GM18505 (cell line): ENCODE data around the gene RTN4R.

ENCODE experiments used
- ATAC-seq: cut with Tn5 transposase; IDR thresholded peaks from one replicate; pipeline ENCODE4 v1.9.1; 2021; ENCODE audit not compliant: unreplicated experiment
- POLR2A ChIP-seq: IDR thresholded peaks from 4 replicates; pipeline ENCODE4 v1.6.1; 2011; ENCODE audit warnings: borderline replicate concordance; ENCODE audit not compliant: insufficient read depth, insufficient read length; ENCODE audit errors: extremely low read depth

RTN4R gene

DNA sequence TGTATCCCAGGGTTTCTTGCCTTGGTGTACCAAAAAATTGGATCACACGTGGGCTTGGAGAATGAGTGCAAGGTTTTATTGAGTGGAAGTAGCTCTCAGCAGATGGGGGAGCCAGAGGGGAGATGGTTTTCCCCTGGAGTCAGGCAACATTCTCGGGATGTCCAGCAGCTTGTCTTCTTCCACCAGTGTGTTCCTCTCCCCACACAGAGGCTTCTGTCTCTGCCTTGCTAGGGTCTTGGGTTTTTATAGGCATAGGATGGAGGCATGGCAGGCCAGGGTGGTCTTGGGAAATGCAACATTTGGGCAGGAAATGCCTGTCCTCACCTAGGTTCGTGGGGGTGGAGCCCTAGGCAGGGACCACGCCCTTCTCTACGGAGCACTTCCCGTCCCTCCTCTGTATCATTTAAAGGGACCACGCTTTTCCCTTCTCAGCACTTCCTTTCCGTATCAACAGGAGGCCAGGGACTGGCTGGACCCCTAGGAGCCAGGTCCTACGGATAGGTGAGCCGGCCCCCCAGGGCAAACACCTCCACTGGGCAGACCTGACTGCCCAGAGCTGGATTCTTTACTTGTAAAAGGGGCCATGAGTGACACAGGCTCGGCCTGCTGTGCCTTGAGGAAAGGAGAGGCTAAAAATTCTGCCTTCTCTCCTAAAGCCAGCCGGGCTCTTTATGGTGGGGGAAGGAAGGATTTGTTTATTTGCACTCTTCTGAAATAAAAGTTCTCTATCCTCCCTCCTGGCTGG is 62.0 kb downstream of the RTN4R start:
- peak; percentile 60 for TF ChIP-seq POLR2A

DNA sequence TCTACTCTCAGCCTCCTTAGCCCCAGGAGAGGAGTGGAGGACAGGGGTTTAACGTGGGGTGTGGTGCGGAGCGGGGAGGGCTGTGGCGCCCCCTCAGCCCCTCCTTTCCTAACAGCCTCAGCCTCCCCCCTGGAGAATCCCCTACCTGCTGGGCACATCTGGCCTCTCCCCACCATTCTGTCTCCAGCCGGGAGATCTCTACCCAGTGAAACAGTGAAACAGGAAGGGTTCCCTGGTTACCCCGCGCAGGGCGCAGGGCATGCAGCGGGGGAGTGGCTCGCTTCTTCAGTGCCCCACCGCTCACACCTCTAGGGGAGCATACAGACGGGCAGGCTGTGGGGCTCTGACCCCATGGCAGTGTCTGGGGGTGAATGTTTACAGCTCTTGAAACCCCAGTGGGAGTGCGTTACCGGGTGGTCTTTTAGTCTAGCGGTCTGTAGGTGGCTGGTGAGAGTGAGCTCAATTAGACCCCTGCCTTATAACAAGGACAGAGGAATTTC is 62.6 kb downstream of the RTN4R start:
- no peak for TF ChIP-seq POLR2A
- ATAC-seq: no peak

More for the DNA sequence above, 62.0 kb downstream of the RTN4R start:
- ATAC-seq: peak; percentile 65

DNA sequence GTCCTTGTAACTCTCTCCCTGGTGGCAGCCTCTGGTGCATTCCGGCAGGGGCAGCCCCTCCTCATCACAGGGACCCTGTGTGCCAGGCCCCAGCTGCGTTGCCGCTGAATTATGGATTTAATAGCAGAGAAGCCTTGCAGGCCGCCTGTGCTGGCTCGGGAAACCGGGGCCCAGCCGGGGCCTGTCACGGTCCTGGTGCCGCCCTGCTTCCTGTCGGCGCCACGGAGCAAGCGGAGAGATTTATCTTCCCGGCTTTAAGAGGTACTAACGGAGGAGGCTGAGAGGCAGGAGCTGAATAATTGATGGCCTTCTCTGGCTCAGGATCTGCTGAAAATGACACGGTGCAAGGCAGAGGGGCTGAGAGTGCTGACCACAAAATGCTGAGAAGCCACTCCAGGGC is 63.3 kb downstream of the RTN4R start:
- ATAC-seq: no peak
- no peak for TF ChIP-seq POLR2A

DNA sequence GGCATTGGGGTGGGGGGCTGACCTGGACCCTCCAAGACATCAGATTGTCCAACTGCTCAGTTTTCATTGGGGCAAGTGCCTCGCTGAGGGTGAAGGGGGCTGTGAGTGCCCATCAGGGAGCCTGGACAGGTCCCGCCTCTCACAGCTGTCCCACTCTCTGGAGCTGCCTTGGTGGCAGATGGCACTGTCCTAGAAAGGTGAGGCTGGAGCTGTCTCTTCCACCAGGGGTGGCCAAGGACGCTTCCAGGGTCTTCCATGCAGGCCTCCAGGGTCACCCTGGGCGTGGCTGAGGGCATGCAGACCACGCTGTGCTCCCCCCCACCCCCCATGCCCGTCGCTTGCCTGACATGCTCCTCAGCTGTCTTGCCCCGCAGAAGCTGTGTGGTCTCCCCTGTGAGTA is 63.8 kb downstream of the RTN4R start:
- no peak for TF ChIP-seq POLR2A
- ATAC-seq: no peak

DNA sequence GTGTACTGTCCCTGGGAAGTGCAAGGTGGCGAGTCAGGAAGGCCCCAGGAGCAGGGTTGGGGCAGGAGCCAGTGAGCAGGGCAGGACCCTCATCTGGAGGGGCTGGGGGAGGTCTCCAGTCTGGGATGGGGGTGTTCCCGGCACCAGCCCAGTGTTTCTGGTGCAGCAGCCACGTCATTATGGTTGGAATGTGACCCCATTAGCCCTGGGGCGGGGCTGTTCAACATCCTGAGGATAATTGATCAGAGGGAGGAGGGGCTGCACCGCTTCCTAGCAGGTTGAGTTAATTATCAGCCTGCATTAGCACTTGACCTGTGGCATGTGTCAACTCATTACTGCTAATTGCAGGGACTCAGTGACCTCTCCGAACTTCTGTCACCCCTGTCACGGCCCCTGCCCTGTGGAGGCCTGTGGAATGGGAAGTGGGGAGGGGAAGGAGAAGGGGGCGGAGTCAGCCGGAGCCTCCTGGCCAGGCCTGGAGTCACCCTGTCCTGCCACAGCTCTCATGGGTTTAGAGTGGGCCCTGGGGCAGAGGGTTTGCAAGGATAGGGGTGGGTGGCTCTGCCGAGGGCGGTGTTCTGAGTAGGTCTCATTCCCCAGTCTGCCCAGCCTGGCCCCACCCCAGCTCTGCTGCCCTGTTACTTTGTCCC is 64.4 kb downstream of the RTN4R start:
- TF ChIP-seq POLR2A: no peak
- no peak for ATAC-seq

DNA sequence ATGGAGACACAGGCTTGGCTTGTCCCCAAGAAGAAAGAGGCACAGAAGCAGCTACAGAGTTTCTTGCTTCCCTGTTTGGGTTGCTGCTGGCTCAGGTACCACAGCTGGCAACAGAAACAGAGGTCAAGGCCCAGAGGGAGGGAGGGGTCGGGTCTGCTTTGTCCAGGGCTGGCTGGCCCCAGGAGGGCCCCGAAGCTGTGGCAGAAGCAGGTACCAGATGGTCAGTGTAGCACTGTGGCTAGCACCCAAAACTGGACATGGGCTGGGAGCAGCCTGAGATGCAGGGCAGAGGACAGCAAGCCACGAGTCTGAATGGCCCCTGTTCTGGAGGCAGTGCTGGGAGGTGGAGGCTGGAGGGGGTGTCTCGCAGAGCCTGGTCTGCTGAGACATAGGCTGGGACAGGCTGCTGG is 65.0 kb downstream of the RTN4R start:
- TF ChIP-seq POLR2A: no peak
- ATAC-seq: no peak

DNA sequence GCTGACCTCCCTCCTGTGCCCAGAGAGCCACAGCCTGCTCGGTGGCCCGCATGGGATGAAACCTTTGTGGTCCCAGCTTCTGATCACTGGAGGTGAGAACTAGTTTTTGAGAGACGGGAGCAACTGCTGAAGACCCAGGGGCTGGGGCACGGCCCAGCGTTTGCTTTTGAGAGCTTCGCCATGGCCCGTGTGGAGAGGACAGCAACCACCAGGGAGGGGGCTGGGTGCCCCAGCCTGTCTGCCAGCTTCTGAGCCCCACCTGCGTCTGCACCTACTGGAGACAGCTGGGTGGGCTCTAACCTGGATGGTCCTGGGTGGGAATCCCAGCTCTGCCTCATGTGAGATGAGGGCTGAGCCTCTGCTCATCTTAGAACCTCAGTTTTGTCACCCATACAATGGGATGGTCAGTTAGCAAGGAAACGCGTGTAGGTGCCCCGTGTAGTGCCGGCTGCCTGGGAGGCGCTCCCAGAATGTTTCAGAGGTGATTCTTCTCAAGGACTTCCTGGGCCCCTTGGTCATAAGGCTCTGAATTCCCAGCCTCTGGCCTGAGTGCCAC is 66.2 kb downstream of the RTN4R start:
- TF ChIP-seq POLR2A: no peak

DNA sequence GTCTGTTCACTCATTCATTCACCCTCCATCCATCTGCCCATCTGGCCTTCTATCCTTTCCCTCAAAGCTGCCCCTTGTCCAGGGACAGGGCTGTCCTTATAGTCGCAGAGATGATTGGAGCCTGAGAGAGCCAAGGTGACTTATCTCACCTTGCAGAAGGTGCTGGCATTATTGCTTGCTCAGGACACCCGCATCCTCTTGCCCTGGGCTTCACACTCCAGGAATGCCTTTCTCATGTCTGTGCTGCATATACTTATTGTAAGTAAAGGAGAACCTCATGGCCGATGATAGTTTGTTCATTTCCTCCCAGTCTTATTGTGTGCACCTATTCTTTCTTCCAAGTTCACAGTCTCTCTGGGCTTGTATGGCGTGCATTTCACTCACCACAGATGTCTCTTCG is 68.2 kb downstream of the RTN4R start:
- no peak for TF ChIP-seq POLR2A
- ATAC-seq: no peak

More for the DNA sequence above, 66.2 kb downstream of the RTN4R start:
- no peak for ATAC-seq

DNA sequence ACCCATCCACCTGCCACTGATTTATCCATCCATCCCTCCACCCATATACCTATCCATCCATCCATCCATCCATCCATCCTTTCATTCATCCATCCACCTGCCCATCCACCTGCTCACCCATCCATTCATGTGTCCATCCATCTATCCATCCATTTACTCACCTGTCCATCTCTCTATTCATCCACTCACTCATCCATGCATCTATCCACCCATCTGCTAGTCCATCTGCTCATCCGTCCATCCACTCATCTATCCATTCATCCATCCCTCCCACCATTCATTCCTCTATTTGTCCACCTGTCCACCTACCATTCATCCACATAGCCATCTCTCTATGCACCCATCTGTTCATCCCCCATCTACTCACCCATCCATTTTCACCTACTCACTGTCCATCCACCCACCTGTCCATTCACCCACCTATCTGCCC is 68.7 kb downstream of the RTN4R start:
- ATAC-seq: no peak
- no peak for TF ChIP-seq POLR2A

DNA sequence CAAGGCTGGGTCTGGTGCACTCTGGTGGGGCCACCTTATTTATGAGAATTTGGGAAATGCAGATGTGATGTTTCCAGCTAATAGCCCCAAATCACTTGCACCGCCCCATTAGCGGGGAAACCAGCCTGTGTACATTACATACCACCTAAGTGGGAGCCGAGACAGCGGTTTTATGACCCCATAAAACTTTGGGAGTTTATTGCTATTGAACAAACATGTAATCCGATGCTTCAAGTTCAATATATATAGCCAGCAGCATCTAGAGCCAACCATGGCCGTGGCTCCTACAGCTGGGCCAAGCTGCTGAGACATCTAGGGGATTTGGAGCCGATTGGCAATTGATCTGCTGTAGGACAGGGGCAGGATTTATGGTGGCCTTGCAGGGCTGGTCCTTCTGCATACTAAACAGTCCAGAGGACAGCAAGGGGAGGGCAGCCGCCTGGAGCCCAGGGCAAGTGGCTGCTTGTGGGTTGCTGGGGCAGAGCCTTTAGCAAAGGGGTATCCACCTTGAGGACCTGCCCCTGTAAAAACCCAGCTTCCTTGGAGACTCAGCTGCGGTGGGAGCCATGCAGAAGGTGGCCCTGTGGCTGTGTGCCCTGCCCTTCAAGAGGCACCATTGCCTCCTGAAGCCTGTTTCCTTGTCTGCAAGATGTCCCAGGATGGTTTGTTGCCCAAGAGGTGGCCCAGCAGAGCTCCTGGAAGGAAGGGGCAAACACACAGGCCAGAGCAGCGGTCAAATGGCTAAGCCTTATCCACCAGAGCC is 69.4 kb downstream of the RTN4R start:
- ATAC-seq: no peak
- no peak for TF ChIP-seq POLR2A

DNA sequence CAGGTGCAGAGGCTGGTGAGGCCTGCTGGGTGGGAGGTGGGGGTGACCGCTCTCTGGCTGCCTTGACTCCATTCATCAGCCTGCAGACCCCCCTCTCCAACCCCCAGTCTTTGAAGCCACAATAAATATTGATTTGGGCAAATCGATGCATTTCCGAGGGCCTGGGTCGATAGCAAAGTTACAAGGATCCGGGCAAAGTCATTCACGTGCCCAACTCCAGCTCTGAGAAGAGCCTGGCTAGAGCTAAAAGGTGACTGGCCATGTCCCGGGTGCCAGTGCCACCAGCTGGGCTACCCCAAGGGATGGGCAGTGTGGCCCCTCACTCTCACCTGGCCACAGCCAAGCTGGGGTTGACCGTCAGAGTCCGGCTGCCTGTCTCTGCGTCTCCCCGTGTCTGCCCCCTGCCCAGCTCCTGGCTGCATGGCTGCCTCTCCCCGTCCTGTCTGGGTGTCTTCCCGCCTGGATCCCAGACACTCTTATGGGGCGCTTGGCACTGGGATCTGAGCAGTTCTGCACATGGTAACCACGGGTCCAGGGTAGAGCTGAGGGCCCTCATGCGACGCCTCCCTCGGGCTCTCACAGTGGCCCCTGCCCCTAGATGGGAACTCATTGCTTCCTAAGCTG is 70.6 kb downstream of the RTN4R start:
- TF ChIP-seq POLR2A: no peak
- no peak for ATAC-seq

DNA sequence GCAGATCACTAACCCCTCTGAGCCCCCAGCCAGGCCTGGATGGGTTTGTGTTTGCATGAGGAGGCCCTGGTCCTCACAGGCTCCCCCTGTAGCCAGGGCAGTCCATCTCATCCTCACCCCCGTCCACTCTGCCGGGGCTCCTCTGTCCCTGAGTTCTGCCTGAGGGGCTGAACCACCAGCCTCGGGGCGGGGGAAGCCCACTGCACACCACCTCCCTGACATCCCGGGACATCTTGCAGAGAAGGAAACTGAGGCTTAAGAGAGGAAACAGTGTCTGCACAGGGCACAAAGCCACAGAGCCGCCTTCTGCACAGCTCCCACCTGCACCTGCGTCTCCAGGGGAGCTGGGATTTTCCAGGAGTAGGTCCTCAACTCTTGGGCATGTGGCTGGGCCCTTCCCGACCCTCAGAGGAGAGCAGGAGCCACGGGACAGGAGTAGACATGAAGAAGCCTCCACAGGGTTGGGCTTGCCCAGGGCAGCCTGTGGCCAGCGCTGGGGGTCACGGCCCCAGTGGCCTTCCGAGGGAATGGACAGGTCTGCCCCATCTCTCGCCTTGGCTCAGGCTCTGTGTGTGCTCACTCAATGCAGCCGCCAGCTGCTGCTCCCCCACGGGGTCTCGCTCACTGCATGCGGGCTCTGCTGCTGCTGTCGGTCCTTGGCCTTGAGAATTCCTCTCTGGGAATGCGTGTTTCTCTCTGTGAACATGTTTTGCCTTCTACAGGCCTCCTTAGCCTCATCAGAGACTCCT is 71.8 kb downstream of the RTN4R start:
- TF ChIP-seq POLR2A: no peak
- no peak for ATAC-seq

DNA sequence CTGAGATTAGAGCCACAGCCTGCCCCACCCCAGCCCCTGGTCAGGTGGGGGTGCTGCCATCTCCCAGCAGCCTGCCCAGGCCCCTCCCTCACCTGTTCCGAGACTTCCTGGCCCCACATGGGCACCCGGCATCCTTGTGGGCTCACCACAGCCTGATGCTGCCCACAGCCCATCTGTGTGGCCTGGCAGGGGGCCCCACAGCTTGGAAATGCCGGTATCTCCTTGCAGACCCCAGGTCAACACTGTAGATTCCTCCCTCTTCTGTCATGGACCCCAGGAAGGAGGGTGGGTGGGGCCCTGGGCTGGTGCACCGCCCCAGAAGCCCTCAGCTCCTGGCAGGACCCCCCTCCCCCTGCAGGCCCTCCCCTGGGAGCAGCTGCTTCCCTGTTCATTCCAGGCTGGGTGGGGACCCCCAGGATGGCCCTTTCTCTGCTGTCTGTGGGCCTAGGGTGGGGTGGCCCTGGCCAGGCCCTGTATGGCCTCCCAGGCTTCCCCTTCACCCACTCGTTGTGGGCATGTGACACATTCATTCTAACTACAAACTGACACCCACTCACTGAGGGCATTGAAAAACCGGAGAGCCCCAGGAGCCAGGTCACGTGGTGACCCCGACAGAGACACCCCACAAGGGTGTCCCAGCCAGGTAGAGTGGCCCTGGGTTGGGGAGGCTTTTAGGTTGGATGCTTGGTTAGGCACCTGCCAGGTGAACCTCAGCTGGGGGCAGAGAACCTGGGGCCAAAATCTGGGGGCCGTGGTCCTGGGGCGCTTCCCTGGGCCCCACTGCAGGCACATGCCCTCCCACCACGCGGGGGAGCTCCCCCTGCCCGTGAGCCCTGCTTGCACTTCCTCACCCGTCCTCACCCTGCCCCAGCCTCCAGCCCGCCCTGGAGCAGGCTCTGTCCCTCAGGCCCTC is 73.2 kb downstream of the RTN4R start:
- no peak for ATAC-seq
- no peak for TF ChIP-seq POLR2A
